ENCODE data around the gene MMP28.

Gene MMP28

GRCh38 chr17:35717475-35717874 lies 78.0 kb downstream of the MMP28 start:
- Histone ChIP-seq H3K9me3 (no peaks in the 10 kb centered on the region), H3K27ac (peak overlapping the region; percentile 44 to 74), H3K4me3 (no peak overlapping the region), H3K27me3 (no peaks in the 10 kb centered on the region), H3K4me1 (peaks cover 0 to 66% (median 42%) of the 10 kb centered on the region in 4 donors), H3K36me3 (peaks cover 10 to 19% (median 11%) of the 10 kb centered on the region in 3 donors)
- TF ChIP-seq CTCF (IDR thresholded peaks at IDR 0.05): no peak
- intact Hi-C loops (cut with DNase I; ENCODE audit: low total_unique reads): no loop called here
- DNase-seq: no peak

GRCh38 chr17:35716897-35717465 lies 78.5 kb downstream of the MMP28 start:
- no peak overlapping the region for H3K4me3 ChIP-seq
- no peaks in the 10 kb centered on the region for H3K27me3 ChIP-seq
- peak in 1 of 2 experiments; percentile 4 for TF ChIP-seq CTCF (IDR thresholded peaks at IDR 0.05)
- H3K4me1 ChIP-seq: peaks cover 0 to 71% (median 43%) of the 10 kb centered on the region in 4 donors
- DNase-seq: peak in 1 of 2 donors; percentile 38
- no peaks in the 10 kb centered on the region for H3K9me3 ChIP-seq
- intact Hi-C loops (cut with DNase I; ENCODE audit: low total_unique reads): no loop called here
- H3K36me3 ChIP-seq: peaks cover 9 to 20% (median 11%) of the 10 kb centered on the region in 3 donors
- H3K27ac ChIP-seq: peak overlapping the region; percentile 44 to 74

GRCh38 chr17:35716173-35716572 lies 79.3 kb downstream of the MMP28 start:
- peaks cover 8 to 19% (median 11%) of the 10 kb centered on the region in 3 donors for H3K36me3 ChIP-seq
- no peak for TF ChIP-seq CTCF (IDR thresholded peaks at IDR 0.05)
- no peaks in the 10 kb centered on the region for H3K9me3 ChIP-seq
- H3K4me1 ChIP-seq: peaks cover 0 to 72% (median 43%) of the 10 kb centered on the region in 4 donors
- intact Hi-C loops (cut with DNase I; ENCODE audit: low total_unique reads): no loop called here
- no peaks in the 10 kb centered on the region for H3K27me3 ChIP-seq
- no peak overlapping the region for H3K4me3 ChIP-seq
- no peak for DNase-seq
- peak overlapping the region; percentile 44 to 74 for H3K27ac ChIP-seq

All from tibial artery (tissue), 4 donors.